Tongue (tissue), 2 donors: Measurements from ENCODE around the gene FYN. TPM values are rescaled to one million over a fixed set of nuclear protein-coding genes. Genes with fewer than 3 reads are reported as not detected.
"Not testable (repeated sequence)": the region's sequence is repeated elsewhere in the genome, so short reads cannot be mapped to it uniquely, and the experiment has no call there.

Experiments used
- DNase-seq: peaks from one replicate; pipeline ENCODE4 v3.0.0-alpha.2; 2015
- total RNA-seq: library from RNA; depleted of rRNA; stranded (reverse); fragments of >200 nt; gene quantifications from one replicate; pipeline ENCODE4 v1.2.3, GENCODE V29; 2014

FYN gene
- total RNA-seq, 1 donor from 2014 or later = 139 TPM

DNA sequence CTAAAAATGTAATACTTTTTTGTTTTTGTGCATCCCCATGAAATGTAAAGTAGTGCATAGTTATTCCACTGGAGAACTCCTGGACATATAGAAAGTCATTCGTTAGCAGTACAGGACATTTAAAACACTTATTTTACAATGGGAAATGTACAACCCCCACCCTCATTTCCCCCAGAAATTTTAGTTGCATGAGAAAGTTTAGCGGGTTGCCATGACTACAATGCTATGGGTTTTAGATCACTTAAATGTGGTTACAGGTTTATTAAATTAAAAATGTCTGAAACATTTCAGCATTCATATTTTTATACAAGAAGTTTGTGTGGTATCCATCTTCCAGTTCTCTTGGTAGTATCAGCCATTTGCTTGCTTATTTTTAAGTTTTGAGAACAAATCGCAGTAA lies 212.7 kb downstream of the FYN start:
- no peak for DNase-seq

DNA sequence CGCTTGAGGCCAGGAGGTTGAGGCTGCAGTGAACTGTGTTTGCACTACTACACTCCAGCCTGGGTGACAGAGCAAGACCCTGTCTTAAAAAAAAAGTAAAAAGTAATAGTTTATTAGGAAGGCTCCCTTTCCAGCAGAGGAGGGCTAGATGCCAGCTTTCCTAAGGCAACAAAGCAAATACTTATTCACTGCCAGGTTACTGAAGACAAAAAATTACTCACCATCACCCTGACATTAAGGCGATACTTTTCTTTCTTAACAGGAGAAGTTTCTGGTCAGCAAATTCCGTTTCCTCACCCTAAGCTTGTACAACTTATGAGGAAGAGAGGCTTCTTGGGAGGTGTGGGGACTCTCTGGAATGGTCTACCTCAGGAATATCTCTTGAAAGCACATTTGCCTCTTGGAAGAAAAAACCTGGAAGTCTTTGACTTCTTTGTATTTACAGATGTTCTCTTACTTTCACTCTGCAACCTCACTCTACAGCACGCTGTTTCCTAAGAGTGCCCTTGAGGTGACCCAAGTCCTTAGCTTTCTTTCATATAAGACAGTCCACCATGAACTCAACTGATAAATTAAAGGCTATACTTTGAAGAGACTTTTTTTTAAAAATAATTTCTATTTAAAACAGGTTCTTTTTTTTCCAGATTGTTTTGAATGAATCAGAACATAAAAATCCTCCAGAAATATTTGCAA lies 214.6 kb downstream of the FYN start:
- no peak for DNase-seq

DNA sequence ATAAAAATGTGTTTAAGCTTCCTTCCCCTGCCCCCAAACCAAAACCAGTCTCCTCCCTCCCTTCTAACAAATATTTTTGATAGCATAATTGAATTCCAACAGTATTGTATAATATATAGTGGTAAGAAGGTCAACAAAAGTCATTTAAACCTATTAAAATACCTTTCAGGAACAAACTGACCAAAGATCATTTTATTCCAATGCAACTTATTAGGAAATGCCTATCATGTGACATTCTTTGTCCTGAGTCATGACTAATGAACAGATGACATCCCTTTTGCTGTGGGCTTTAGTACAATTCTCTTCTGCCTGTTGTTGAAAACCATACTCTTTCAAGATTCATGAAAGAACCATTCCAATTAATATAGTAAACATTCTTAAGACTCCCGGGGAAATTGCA lies 216.1 kb downstream of the FYN start:
- no peak for DNase-seq

DNA sequence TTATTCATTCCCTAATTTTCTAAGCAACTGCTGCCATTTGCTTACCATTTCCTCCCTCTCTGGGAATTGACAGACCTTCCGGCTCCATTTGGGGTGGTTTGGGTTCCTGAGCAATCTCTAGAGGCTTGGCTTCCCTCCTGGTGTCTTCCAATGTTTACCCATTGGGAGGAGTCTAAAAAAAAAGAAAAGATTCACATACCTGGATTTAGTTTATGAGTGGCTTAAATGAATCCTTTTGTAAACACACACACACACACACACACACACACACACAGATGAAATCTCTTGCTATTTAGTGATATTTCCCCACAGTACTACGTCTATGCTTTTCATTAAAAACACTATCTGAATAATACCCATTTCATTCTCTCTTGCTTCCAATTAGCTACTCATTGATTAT lies 219.3 kb downstream of the FYN start:
- DNase-seq = peak; percentile 30

DNA sequence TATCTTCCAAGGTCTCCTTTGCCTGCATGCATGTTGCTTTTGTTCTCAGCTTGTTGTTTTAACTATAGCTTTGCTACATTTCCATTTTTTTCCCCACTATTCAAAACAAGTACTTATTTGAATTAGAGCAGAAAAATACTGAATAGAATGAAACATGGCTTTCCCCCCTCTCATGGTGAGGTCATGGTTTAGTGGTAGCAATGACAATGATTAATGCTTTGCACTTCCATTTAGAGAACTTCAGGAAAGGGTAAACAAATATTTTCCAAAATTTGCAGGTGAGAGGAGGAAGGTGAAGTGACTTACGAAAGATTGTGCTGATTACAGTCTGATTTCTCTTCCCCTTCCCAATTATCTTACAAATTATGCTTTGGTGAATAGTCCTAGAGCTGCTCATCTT lies 219.8 kb downstream of the FYN start:
- DNase-seq = no peak

DNA sequence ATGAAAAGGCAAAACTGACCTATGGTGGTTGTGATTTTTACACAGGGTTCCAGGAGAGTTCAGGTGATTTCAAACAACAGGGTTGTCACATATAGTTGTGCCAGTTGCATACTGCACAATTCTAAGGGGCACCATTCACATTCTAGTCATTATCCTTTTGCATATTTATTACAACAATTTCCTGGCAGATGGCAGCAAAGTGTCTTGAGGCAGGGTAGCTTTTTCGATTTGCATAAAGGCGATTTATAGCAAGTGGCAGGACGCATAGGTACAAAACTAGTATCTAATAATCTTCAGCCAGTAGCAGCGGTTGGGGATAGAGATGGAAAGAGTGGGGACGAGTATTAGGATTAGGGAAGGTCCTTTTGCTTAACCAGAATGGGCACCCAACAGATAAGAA lies 221.1 kb downstream of the FYN start:
- DNase-seq = no peak

DNA sequence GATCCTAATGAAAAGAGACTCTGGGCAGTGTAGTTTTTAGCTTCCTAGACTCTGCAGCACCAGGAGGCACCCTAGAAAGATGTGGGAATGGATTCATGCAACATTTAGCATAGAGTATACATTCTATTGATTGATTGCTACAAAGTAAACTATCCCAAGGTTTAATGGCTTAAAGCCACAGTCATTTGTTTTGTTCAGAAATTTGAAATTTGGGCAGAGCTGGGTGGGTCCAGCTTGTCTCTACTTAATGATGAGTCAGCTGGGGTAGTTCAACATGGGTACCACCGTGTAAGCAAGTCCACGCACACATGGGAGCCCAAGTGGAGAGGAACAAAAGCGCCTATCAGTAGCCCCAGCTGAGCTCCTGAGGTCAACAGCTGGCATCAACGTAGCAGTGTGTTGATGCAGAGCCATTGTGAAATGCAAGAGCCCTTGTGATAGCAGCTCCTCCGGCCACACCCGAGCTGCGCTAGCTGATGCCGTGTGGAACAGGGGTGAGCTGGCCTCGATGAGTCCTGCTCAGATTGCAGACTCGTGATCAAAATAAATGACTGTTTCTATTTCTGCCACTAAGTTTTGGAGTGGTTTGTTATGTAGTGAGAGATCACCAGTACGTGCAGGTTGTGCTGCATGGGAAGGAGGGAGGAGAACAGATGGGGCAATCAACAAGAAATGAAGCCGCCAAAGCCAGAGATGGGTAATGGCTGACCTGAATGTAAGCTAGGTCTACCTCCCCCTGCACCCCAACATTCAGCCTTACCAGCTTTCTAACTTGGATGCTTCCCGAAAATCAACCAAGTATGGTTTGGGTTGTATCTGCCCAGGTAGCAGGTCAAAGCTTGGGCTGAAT lies 221.8 kb downstream of the FYN start:
- DNase-seq = no peak

DNA sequence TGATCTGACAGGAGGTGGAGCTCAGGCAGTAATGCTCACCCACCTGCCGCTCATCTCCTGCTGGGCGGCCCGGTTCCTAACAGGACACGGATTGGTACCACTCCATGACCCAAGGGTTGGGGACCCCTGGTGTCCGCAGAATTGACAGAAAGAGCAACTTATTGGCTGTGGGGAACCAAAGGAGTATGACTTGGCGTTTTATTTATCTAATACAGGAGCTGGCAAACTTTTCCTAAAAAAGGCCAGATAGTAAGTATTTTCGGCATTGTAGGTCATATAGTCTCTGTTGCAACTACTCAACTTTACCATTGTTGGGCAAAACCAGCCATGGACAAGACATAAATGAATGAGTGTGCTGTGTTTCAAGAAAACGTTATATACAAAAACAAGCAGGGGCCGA lies 223.2 kb downstream of the FYN start:
- no peak for DNase-seq

DNA sequence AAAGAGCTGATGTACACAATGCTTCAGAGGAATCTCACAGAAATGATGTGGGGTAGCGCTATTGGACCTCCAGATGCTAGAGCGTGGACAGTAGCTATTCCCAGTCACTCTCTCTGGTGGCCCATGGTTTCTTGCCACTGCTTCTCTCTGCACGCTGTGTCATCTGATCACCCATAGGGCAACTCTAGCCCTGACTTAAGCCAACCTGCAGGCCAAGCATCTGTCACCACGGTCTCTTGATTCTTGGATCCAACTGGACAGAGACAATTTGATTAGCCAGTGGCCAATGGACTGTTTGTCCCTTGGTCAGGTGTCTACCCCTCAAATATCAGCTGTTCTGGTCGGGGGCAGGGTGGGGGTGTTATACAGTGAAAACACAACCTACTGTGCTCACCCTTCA lies 225.2 kb downstream of the FYN start:
- DNase-seq = no peak

DNA sequence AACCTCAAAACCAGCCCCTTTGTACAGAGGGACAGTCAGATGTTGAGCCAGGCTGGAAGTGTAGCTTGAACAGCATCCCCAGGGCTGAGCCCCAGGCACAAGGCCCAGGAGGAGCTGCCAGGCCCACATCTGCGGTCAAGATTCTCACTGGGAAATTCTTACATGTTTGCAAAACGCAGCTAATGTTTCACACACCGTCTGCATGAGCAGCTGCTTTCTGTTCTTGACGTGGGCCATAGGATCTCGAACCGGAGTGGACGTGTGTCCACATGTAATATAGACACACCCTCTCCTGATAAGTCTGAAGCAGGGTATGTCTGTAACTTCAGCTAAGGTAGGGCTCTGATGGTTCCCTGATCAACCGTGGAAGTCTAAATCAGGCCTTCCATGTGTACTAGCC lies 226.3 kb downstream of the FYN start:
- DNase-seq = peak; percentile 88

DNA sequence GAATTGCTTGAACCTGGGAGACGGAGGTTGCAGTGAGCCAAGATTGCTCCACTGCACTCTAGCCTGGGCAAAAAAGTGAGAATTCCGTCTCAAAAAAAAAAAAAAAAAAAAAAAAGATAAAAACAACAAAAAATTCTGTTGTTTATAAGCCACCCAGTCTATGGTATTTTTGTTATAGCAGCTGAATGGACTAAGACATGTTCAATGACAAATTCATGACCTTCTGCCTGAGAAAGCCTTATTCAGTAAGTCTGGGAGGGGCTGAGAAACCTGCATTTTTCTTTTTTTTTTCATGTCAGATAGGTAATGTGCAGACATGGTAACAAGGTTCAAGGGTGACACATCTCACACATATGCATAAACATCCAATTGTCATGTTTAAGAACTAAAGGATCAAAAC lies 227.2 kb downstream of the FYN start:
- no peak for DNase-seq

DNA sequence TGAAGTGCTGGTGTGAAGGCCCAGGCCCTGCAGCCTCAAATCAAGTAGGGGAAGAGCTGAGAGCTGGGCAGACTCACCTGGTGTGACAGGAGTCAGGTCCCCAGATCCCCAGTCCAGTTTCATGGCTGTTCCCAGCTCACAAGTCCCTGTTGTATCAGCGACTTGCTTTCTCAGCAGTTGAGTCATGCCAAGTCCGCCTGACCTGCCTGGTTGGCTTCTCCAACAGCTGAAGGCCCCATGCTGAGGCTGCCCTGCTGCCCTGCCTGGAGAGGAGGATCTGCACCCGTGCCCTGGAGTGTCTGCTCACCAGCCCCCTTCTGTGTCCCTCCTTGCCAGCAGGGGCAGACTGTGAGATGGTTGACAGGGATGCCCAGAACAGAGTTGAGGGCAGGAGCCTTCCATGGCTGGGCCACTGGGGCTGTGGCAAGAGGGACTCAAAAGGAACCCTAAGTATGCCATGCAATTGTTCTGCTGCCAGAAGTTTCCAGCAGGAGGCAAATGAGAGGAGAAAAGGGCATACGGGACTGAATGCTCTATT lies 228.3 kb downstream of the FYN start:
- no peak for DNase-seq

DNA sequence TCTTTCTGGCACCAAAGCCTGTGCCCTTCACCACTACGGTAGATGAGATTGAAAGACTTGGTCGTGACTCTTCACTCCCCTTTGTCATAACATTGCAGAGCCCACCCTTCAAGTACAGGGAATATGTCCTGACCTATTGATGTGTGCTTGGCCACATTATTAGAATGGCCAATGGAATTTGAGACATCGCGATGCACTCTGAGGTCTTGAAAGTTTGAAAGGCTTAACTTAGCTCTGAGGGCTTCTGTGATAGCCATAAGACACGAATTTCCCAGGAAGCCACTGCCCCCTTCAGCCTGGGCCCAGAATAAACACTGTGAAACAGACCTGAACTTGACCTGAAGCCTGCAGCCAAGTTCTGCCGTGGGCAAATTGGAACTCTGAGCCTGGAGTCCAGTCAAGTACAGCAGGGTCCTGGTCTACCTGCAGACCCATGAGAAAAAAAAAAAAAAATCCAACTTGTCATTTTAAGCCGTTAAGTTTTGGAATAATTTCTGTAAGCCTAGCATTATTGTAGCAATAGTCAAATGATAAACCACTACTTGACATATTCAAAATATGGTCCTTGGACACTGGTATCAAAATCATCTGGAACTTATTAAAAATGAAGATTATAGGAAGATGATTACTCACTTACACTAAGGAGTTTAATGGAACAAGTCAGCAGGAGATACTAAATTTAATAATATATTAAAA lies 230.6 kb downstream of the FYN start:
- DNase-seq = peak; percentile 72

DNA sequence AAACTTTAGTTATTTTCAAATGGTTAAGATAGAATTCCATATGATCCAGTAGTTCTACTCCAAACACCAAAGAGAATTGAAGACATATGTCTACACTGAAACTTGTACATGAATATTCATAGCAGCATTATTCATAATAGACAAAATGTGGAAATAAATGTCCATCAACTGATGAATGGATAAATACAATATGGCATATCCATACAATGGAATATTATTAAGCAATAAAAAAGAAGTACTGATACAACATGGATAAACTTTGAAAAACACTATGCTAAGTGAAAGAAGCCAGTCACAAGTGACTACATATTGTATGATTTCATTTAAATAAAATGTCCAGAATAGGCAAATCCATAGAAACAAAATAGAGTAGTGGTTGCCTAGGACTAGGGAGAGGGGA lies 234.0 kb downstream of the FYN start:
- DNase-seq = no peak

DNA sequence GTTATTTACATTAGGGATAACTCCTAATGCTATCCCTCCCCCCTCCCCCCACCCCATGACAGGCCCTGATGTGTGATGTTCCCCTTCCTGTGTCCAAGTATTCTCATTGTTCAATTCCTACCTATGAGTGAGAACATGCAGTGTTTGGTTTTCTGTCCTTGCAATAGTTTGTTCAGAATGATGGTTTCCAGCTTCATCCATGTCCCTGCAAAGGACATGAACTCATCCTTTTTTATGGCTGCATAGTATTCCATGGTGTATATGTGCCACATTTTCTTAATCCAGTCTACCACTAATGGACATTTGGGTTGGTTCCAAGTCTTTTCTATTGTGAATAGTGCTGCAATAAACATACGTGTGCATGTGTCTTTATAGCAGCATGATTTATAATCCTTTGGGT lies 238.3 kb downstream of the FYN start:
- not testable (repeated sequence) for DNase-seq

DNA sequence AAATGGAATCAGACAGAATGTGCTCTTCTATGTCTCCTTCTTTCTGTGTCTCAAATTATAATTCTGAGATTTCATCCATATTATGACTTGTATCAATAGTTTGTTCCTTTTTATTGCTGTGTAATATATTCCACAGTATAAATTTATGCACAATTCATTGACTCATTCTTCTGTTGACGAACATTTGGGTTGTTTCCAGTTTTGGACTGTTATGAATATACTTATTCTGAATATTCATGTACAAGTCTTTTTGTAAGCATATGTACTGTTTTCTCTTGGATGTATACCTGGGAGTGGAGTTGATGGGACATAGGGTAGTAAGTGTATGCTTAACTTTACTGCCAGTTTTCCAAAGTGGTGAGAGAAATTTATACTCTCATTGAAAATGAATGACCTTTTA lies 239.4 kb downstream of the FYN start:
- no peak for DNase-seq

DNA sequence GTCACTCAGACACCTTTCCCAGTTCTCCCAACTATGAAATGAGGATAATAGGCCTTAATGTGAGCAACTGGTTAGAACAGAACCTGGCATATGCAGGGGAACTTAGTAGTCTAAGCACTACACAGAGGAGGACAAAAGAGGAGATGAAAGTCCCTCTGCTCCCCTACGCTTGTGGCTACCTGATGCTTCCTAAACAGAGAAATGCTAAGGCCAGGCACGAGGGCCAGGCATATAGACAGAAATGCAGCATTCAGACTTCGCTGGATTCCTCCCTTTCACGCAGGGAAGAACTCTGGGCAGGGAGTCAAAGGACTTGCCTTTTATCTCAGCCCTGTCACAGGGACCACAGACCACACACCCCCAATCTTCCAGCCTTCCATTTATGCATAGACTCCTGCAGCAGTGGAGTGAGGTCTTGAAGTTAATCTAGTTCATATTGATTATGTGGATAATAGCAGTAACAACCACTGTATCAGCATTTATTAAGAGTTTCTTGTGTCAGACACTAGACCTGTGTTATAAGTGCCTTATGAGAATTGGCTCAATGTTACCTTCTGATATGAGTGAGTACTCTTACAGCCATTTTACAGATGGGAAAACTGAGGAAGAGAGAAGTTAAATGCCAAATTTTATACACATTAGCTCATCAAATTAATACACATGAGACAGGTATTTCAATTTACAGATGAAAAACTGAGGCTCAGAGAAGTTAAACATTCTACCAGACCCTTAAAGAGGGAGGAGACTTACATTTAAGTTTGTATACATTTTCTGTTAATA lies 240.6 kb downstream of the FYN start:
- no peak for DNase-seq

DNA sequence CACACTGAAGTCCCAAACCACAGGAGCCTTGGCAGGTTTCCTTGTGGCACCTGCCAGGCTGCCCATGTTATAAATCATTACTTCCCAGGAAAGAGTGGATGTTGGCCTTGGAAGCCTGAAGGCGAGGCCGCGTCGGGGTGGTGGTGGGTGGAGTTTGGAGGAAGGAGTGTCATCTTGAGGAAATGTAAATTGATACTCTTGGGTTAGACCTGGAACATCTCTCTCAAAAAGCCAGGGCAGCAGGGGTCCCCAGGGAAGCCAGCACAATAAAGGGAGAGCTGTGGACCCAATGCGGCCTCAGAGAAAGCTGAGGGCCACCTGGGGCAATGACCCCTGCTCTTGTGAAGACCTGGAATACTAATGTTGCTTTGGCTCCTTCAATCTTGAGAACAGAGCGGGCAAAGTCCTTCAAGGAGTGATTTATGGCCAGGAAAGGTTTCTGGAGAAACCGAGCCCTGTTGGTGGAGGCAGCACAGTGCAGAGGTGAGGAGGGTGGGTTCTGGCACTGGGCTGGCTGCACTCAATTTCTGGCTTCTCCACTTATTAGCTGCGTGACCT lies 241.3 kb downstream of the FYN start:
- no peak for DNase-seq

DNA sequence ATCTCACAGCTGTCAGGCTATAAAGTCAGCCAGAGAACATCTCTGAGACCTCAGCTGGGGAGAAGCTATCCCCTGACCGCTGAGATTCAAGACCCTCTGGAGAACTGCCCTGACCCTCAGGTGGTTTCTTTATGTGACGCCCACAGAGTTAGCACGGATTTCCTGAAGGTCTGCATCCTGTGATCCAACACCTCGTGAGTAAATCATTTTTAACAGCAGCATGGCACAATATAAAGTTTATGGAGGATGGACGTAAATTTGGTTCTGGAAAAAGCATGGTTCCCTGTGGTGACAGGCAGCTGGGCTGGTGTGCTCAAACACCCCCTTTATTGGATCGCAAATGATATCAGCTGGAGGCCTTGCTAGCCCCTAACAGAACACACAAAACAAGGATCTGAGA lies 242.2 kb downstream of the FYN start:
- no peak for DNase-seq

DNA sequence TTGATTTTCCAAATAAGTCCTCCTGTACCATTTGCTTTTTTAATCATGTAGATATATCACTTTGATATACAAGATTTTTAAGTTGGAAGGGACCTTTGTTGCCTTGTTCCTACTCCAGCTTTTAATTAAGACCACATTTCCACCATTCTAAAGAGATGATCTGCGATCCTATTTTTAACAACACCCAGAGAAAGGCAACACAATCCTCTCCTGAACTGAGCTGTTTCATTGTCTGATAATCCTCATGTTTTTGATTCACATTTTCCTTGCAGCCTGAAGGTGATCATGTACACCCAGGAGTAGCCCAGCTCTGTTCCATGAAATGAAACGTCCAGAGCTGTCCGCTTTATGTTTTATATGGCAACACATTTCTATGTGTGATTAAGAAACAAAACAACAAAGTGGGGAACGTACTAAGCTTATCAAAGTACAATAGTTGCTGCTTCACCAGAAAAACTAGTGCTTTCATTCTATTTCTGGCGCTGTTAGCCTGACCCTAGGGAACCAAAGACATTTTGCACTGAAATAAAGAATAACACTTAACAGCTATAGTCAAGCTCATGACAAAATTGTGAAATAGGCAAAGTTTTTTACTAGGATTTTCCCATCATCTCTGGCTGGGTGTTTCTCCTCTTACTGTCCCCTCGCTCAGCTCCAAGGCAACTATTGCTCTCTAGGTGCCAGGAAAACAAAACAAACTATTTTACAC lies 245.0 kb downstream of the FYN start:
- peak; percentile 61 for DNase-seq

DNA sequence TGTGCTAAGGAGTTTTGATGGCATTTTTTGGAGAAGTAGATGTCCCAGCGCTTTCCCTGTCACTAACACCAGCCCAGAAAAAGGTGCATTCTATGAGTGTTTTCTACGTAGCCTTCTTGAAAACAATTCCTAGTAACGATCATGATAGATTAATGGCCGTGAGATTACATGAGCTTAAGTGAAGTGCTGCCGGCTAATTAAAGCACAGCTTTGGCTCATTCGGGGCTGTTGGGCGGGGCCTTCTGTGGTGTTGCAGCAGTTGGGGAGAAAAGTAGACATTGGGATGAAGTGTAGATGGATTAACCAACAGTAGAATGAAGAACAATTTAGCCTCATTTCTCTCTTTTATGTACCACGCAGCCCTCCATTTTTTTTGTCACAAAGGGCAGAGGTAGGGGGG lies 246.8 kb downstream of the FYN start:
- peak; percentile 59 for DNase-seq
